T-helper 22 cell (primary cell): ENCODE results near the gene PSD.
"Not testable (repeated sequence)": the region's sequence is repeated elsewhere in the genome, so short reads cannot be mapped to it uniquely, and the experiment has no call there.

ENCODE experiments used
- DNase-seq: peaks from one replicate; pipeline ENCODE4 v3.0.0-alpha.2; 2020; ENCODE audit warnings: low read depth

PSD gene

GRCh38 chr10:102418622-102419268, at the start of gene PSD:
Gene PSD, minus strand, starts transcription at chr10:102418785. Its CDS starts 1,747 bp downstream, at chr10:102417038.
- DNase-seq: no peak

DNA sequence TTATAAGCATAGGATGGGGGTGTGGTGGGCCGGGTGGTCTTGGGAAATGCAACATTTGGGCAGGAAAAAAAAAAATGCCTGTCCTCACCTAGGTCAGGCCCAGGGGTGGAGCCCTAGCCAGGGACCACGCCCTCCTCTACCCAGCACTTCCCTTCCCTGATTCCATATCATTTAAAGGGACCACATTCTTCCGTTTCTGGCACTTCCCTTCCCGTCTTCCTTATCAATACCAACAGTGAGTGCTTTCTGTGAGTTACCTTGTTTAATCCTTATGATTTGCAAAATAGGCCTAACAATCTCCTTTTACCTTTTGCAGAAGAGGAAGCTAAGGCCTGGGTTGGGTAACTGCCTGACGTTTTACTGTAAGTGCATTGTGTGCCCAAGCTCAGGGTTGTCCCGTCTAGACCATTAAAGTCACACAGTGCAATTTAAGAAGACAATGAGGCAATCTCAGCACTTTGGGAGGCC, 49.4 kb upstream of the PSD start:
- DNase-seq: no peak

DNA sequence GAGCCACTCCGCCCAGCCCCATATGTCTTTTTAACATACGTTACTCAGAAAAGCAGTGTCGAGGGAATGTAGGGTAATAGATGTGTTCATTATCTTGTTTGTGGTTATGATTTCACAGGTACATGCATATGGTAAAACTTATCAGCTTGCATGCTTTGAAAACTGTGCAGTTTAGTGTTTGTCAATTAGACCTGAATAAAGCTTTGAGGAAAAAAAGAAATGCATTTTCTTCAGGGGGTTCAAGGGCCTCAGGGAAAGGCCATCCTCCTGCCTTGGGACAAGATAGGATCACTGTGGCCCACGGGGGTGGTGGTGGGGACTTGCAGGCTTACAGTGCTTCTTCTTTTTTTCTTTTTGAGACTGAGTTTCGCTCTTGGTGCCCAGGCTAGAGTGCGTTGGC, 48.7 kb upstream of the PSD start:
- DNase-seq: no peak

- no peak for DNase-seq
Observed at GRCh38 chr10:102465466-102465865, 46.9 kb upstream of the PSD start.

GRCh38 chr10:102463983-102464382, 45.4 kb upstream of the PSD start:
- DNase-seq: no peak

DNA sequence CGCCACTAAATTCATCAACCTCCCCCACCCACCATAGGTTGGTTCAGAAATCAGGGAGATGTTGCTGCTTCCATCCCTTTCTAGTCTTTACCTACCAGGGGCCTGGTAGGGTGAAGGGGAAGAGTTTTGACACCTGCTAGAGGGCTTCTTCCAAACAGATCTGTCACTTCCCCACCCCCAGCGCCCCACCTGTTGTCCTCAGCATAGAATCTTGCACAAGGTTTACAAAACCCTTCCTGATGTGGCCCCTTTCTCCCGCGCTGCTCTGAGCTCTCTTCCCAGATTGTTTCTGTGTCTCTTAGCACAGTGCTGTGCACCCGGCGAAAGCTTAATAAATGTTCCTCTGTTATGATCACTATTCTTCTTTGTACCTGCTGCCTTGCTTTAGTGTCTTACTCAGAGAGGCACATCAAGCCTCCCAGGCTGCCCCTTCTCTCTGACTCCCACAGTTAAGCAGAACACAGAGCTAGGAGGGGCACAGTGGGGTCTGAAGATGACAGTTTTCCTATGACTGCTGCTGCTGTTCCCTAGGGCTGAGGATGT, 44.0 kb upstream of the PSD start:
- no peak for DNase-seq

DNA sequence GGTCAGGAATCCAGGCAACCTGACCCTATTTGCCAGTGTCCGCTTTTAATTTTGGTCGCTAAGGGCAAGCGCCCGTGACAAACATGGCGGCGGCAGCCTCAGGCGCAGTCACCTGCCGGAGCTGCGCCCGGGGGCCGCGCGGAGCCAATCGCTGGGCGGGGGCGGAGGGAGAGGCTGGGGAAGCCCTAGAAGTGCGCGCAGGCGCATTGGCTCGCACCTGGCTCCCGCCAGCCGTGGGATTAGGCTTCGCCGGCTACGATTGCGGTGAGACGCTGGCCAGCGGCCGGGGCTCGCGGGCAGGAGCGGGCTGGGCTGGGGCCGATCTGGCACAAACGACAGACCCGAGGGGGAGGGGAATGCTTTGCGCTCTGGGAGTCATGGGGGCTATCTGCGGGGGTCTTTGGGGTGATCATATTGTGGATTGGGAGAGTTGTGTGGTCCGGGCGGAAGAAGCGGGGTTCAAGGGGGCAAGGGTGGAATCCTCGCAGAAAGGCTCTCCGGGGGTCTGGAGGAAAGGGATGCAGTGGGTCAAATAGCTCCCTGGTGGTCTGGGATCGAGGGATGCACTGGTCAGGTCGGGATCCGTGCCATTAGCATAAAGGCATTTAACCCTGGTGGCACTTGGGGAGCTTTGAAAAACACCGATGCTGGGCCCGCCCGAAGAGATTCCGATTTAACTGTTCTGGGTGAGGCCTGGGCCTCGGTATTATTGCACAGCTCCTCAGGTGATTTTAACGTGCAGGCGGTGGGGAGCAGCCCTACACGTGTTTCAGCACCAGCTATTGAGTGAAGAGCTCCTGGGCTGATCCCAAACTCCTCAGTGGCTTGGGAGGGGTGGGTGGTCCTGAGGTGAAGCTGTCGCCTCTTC, 42.8 kb upstream of the PSD start:
- peak; percentile 88 for DNase-seq

DNA sequence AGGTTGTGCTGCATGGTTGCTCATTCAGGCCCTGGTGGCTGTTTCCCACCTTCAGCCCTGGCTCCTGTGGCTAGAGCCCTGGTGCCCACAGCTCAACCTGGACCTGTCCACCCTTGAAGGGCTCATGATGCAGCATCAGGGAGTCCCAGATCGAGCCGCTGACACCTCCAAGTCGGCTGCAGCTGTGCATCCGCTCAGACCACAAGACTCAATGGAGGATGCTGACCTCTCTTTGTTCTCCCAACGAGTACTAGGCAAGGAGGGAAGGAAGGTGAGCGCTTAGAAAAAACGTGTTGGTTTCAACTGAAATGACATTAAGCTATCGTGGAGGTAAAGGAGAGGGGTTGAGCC, 42.2 kb upstream of the PSD start:
- no peak for DNase-seq

DNA sequence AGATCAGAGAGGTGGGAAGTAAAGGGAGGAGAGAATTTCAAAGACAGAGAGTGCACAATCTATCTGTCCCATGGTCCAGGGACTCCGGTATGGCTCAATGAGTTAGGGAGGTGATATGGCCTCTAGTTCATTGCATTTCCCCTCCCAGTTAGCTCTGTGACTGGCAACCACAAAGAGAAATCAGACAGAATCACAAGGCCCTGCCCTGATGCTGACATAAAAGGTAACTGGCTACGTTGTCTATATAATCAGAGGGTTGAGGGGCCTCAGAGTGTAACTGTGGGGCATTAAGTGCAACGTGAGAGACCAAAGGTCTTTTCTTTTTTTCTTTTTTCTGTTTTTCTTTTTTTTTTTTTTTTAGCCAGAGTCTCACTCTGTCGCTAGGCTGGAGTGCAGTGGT, 40.1 kb upstream of the PSD start:
- no peak for DNase-seq

DNA sequence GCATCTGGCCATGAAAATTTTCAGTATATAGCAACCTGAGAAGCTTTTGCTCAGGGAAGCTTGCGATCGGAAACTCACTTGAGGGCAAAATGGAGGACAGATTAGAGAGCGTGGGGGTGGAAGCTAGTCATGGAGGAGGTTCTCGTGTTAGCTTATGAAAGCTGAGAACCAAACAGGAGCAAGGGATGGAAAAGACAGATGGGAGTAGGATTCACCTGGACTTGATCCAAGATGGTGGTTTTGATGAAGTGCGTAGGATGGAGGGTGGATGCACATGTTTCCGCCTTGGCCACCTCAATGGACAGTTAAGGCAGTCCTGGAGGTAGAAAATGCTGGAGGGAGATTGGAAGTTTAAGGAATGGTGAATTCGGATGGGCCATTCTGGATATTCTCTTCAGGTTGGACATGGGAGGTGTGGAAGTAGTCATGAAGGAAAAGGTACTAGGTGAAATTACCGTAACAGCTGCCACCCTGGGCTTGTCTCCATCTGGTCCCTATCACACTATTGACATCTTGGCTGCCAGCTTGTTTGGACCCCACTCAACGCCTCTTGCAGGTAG, 39.1 kb upstream of the PSD start:
- no peak for DNase-seq

- no peak for DNase-seq
Observed at GRCh38 chr10:102455893-102456471, 37.4 kb upstream of the PSD start.

GRCh38 chr10:102454662-102455487, 36.3 kb upstream of the PSD start:
- not testable (repeated sequence) for DNase-seq

DNA sequence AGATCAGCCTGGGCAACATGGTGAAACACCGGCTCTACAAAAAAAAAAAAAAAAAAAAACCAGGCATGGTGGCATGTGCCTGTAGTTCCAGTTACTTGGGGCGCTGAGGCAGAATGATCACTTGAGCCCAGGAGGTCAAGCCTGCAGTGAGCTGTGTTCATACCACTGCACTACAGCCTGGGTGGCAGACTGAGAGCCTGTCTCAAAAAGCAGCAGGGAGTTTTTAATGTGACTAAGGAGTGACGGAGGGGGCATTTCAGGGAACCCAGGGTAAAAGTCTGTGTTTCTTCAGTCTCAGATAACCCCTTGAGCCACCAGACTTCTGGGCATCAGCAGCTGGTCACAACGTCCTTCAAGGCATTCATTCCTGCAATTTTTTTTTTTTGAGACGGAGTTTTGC, 34.9 kb upstream of the PSD start:
- no peak for DNase-seq

GRCh38 chr10:102452672-102453340, 34.2 kb upstream of the PSD start:
- DNase-seq: peak; percentile 14

GRCh38 chr10:102451105-102451969, 32.8 kb upstream of the PSD start, which contains the start of gene C10orf95:
Gene C10orf95, minus strand, starts transcription at chr10:102451543. Its CDS starts 450 bp downstream, at chr10:102451093.
- DNase-seq: no peak

DNA sequence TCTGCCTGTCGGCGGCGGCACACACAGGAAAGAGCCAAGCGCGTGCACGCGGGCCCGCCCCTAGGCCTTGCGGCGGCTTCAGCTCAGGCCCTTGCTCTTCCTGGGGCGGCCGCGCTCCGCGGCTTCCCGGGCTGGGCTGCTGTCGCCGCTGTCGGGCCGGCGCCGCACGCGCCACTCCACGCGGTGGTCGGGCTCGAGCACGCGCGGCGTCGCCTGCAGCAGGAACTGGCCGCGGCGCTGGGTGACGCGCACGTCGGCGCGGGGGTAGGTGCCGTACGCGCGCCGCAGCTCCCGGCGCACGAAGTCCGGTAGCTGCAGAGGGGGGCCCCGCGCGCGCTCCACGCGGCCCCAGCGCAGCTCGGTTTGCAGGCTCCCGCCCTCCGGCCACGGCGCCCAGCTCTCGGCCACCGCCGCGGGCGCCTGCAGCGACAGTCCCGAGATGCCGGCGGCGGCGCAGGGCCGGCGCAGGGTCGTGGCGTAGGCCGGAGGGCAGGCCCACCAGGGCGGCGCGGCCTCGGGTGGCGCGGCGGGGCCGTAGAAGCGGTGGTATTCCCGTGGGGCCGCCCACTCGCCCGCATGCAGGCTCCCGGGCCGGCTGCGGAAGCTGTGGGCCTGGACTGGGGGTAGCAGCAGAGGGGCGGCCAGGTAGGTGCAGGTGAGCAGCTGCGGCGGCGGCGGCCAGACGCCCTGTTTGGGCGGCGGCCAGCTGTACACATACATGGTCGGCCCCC, 32.0 kb upstream of the PSD start:
- DNase-seq: peak; percentile 81

- no peak for DNase-seq
Observed at GRCh38 chr10:102450124-102450373, 31.5 kb upstream of the PSD start.

GRCh38 chr10:102449321-102450123, 30.9 kb upstream of the PSD start:
- peak; percentile 77 for DNase-seq

DNA sequence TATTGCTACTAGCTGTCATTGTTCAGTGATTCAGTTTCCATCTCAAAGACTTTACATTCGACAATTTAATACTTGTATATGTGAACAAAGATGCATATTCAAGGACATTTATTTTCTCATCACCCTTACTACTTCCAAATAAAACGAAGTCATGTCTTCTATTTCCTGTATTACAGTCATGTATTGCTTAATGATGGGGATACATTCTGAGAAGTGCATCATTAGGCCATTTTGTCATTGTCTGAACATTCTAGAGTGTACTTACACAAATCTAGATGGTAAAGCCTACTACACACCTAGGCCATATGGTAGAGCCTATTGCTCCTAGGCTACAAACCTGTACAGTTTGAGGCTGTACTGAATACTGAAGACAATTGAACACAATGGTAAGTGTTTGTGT, 26.3 kb upstream of the PSD start:
- no peak for DNase-seq
